Erythroblast (primary cell): ENCODE data around the gene BCO2.

Experiments
- GATA1 ChIP-seq: IDR thresholded peaks from 2 replicates; pipeline ENCODE4 v1.6.1; 2011; ENCODE audit warnings: low read depth, mild to moderate bottlenecking, control low read depth, low read length, moderate library complexity
- POLR2A ChIP-seq: IDR thresholded peaks from 2 replicates; pipeline ENCODE4 v1.6.1; 2011; ENCODE audit warnings: mild to moderate bottlenecking, low read length

GRCh38 chr11:112249871-112250610 lies 74.7 kb downstream of the BCO2 start:
- TF ChIP-seq POLR2A (no peak), GATA1 (no peak)
